Duodenal mucosa (tissue), 2 donors: ENCODE data around the gene ALK.
"Not testable (repeated sequence)": the region's sequence is repeated elsewhere in the genome, so short reads cannot be mapped to it uniquely, and the experiment has no call there.

Experiments used
- H3K27ac ChIP-seq: one replicate; pipeline ENCODE4 v1.7.0; 2013; ENCODE audit warnings: low read depth, low read length
- H3K27me3 ChIP-seq, 2 donors: one replicate each; pipeline ENCODE4 v1.7.0; 2013; ENCODE audit warnings: low read length in 2 of 2, control low read depth in 1 of 2; ENCODE audit not compliant: insufficient read depth in 2 of 2, control insufficient read depth in 1 of 2
- H3K36me3 ChIP-seq, 2 donors: one replicate each; pipeline ENCODE4 v1.7.0; 2013; ENCODE audit warnings: low read length in 2 of 2, control low read depth in 1 of 2; ENCODE audit not compliant: insufficient read depth in 2 of 2, control insufficient read depth in 1 of 2
- H3K4me1 ChIP-seq, 2 donors: one replicate each; pipeline ENCODE4 v1.7.0; 2013; ENCODE audit warnings: low read length in 2 of 2, control low read depth in 1 of 2; ENCODE audit not compliant: insufficient read depth in 2 of 2, control insufficient read depth in 1 of 2
- H3K4me3 ChIP-seq, 2 donors: one replicate each; pipeline ENCODE4 v1.7.0; 2013; ENCODE audit warnings: low read length in 2 of 2, low read depth in 1 of 2
- H3K9ac ChIP-seq, 2 donors: one replicate each; pipeline ENCODE4 v1.7.0; 2013; ENCODE audit warnings: low read length in 2 of 2, low read depth in 1 of 2
- H3K9me3 ChIP-seq, 2 donors: one replicate each; pipeline ENCODE4 v1.7.0; 2013; ENCODE audit warnings: low read length in 2 of 2, control low read depth in 1 of 2; ENCODE audit not compliant: control insufficient read depth in 1 of 2

ALK gene

DNA sequence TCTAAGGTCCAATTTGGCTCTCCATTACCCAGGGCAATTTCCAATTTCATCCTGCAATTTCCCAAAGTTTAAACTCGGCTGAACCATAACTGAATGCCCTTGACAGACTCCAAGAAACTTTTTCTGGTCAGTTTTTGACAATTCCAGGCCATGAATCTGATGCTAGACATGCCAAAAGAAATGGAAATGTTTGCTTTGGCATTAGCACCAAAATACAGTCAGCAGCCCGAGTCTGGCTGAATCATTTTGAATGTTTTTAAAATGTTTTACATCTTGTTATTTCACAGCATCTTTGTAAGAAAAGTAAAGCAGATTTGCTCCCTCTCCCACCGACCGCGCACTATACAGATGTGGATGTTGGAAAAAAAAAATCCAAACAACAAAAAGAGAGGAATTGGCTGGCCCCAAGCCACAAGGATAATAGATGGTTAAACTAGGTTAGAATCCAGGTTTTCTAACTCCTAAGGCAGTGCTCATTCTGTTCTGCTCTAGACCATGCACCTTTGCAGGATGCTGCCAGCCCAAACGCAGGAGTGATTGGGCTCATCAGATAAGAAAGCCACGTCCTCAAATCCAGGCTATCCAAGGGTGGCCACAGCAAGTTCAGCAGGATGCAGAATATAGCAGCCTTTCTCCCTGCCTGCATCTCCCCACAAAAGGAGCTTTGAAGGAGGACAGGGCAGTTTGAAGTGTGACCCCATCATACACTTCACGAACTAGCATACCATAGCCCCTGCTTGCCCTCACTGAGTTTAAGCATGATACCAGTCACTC lies 167.5 kb downstream of the ALK start:
- no peak overlapping the region for H3K27ac ChIP-seq
- H3K4me3 ChIP-seq, result no peak overlapping the region
- H3K9me3 ChIP-seq, result no peaks in the 10 kb centered on the region
- H3K36me3 ChIP-seq, result no peaks in the 10 kb centered on the region
- H3K9ac ChIP-seq, result no peak overlapping the region
- H3K4me1 ChIP-seq, result peaks cover 0 to 6% of the 10 kb centered on the region in 2 donors
- no peaks in the 10 kb centered on the region for H3K27me3 ChIP-seq

DNA sequence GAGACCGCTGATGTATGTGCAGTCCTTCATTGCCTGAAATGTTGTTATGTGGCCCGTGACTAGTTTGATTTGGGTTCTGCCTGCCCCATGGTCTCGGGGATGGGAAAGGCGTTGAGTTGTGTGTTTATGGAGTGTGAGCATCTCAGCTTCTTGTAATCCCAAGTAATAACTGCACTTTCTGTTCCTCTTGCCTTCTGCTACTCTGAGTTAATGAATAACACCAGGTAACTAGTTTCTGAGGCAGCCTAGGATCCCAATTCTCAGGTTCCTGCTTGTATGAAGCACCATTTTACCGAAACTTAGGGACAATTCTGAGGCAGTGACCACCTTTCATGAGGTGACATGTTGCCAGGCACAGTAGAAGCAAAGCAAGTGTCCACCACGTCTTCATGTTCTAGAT lies 170.0 kb downstream of the ALK start:
- no peak overlapping the region for H3K27ac ChIP-seq
- peaks cover 0 to 6% of the 10 kb centered on the region in 2 donors for H3K4me1 ChIP-seq
- no peaks in the 10 kb centered on the region for H3K27me3 ChIP-seq
- H3K36me3 ChIP-seq, result no peaks in the 10 kb centered on the region
- no peak overlapping the region for H3K4me3 ChIP-seq
- no peak overlapping the region for H3K9ac ChIP-seq
- H3K9me3 ChIP-seq, result no peaks in the 10 kb centered on the region

DNA sequence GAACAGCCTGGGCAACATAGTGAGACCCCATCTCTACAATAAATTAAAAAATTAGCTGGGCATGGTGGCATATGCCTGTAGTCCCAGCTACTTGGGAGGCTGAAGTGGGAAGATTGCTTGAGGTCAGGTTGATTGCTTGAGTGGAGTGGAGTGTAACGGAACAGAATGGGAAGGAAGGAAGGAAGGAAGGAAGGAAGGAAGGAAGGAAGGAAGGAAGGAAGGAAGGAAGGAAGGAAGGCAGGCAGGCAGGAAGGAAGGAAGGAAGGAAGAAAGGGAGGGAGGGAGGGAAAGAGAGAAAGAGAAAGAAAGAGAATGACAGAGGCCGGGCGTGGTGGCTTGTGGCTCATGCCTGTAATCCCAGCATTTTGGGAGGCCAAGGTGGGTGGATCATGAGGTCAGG lies 170.9 kb downstream of the ALK start:
- H3K27me3 ChIP-seq, H3K9ac ChIP-seq, H3K36me3 ChIP-seq, H3K4me1 ChIP-seq, H3K9me3 ChIP-seq, H3K4me3 ChIP-seq, H3K27ac ChIP-seq: not testable (repeated sequence)

DNA sequence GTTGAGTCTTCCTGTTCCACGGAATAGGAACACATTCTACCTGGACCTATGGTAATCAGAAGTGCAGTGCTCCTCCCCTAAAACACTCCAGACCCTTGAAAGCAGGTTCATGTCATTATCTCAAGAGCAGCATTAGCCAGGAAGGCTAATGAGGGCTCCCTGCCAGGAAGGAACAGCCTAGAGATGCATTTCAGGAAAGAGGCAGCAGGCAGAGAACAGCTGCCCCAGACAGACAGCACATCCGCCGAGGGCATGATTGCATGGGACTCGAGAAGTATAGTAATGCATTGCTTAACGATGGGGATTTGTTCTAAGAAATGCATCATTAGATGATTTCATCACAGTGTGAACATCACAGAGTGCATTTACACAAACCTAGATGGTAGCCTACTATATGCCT lies 171.5 kb downstream of the ALK start:
- Histone ChIP-seq H3K9ac (no peak overlapping the region), H3K4me3 (no peak overlapping the region), H3K4me1 (peaks cover 0 to 6% of the 10 kb centered on the region in 2 donors), H3K36me3 (no peaks in the 10 kb centered on the region), H3K9me3 (no peaks in the 10 kb centered on the region), H3K27ac (no peak overlapping the region), H3K27me3 (no peaks in the 10 kb centered on the region)

DNA sequence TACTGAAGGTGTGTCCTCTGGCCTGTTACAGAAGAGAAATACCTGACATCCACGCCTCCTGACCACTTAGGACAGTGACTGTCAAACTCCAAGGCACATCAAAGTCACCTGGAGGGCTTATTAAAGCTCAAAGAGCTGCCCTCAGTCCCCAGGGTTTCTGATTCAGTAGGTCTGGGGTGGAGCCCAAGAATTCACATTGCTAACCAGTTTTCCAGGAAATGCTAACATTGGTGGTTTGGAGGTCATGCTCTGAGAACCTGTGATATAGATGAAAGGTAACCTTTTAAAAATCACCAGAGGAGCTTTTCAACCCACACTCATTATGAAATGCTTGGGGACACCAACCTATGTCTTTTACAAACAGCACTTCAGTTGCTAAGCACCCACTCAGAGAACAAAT lies 172.3 kb downstream of the ALK start:
- Histone ChIP-seq H3K27me3 (no peaks in the 10 kb centered on the region), H3K27ac (no peak overlapping the region), H3K4me3 (no peak overlapping the region), H3K9me3 (no peaks in the 10 kb centered on the region), H3K4me1 (peaks cover 0 to 6% of the 10 kb centered on the region in 2 donors), H3K9ac (no peak overlapping the region), H3K36me3 (no peaks in the 10 kb centered on the region)

DNA sequence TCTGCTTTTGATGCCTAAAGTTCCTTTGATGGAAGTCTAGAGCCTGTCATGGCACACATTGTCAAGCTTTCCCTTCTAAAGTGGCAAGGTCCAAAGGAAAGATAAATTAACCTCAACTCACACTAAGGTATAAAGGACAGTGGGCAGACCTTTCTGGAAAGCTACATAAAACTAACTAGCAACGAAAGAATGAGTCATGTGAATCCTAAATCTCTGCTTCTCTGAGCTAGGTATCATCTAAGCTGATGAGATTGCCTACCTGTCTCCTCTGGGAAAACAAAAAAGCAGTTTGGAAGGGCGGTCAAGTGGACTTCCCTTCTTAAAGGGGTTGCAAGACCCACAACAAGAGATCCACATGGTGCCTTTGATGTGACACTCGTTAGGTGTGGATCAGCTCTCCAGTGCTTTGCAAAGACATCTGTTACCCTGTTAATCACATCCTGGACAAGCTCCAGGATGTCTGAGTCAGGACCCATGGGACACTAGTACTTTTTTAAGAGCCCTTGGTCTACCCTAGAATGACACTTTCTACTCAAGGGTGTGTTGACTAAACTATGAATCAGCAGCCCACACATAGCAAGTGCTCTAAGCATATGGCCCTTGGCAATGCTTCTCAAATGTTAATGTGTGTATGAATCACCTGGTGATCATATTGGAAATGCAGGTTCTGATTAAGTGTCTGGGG lies 173.5 kb downstream of the ALK start:
- Histone ChIP-seq H3K9ac (no peak overlapping the region), H3K27me3 (no peaks in the 10 kb centered on the region), H3K4me3 (no peak overlapping the region), H3K9me3 (no peaks in the 10 kb centered on the region), H3K36me3 (no peaks in the 10 kb centered on the region), H3K27ac (no peak overlapping the region), H3K4me1 (peaks cover 0 to 6% of the 10 kb centered on the region in 2 donors)

DNA sequence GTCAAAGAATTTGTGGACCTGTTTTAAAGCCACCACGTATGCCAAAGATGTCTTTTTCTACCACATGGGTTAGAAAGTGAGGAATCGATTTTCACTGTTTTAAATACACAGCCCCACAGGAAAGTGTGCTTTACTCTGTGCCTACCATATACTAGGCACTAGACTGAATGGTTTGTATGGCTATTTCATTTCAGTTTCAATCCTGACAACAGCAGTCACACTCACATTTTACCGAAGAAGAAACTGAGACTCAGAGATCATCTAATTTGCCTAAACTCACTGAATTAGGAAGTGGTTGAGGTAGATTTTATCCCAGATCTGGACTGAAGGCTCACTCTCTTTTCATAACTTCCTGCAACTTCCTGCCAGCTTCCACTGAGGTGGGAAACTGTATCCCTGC lies 176.4 kb downstream of the ALK start:
- Histone ChIP-seq H3K27me3 (no peaks in the 10 kb centered on the region), H3K27ac (no peak overlapping the region), H3K36me3 (no peaks in the 10 kb centered on the region), H3K4me1 (no peaks in the 10 kb centered on the region), H3K9me3 (no peaks in the 10 kb centered on the region), H3K4me3 (no peak overlapping the region), H3K9ac (no peak overlapping the region)

DNA sequence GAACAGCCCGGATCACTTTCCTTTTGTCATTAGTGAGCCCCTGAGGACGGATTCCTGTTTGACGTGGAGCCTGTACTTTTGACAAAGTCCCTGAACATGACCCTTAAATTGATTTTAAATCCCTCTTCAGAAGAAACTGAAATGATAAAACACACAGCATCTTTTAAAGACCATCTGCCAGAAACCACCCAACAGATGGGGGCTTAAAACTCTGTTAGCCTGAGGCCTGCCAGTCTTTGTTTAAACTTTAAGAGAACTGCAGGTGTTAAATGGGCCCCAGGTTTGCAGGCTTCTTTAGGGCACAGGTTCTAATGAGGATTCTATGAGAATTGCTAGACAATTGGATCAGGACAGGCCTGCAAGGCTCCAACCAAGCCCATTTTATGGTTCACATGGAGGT lies 177.9 kb downstream of the ALK start:
- H3K4me3 ChIP-seq, result no peak overlapping the region
- H3K27ac ChIP-seq, result no peak overlapping the region
- no peaks in the 10 kb centered on the region for H3K27me3 ChIP-seq
- H3K36me3 ChIP-seq, result no peaks in the 10 kb centered on the region
- no peaks in the 10 kb centered on the region for H3K4me1 ChIP-seq
- no peaks in the 10 kb centered on the region for H3K9me3 ChIP-seq
- no peak overlapping the region for H3K9ac ChIP-seq

DNA sequence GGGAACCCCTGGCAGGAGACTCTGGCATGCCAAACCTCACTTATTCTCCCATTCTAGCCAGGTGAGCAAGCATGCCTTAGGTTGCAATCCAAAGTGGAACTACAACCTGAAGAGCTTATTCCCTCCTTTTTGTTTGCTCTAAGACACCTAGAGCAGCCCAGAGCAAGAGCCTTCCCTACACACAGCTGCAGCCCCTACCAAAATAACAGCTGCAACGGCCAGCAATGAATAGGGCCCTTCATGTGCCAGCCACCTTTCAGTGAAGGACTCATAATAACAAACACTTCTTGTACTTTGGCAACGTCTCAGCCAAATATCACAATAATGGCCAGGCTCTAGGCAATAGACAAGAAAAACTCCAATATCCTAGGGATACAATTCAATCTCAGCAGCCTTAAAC lies 178.7 kb downstream of the ALK start:
- Histone ChIP-seq H3K9me3 (no peaks in the 10 kb centered on the region), H3K4me1 (no peaks in the 10 kb centered on the region), H3K27me3 (no peaks in the 10 kb centered on the region), H3K4me3 (no peak overlapping the region), H3K9ac (no peak overlapping the region), H3K36me3 (no peaks in the 10 kb centered on the region), H3K27ac (no peak overlapping the region)

DNA sequence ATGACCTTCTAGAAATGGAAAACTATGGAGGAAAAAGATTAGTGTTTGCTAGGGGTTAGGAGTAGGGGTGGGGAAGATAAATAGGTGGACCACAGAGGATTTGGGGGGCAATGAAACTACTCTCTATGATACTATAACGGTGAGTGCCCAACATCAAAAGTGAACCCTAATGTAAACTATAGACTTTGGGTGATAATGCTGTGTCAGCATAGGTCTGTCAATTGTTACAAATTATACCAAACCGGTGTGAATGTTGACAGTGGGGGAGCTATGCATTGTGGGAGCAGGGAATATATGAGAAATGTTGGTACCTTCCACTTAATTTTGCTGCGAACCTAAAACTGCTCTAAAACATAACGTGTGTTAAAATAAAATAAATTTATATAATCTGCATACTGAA lies 180.3 kb downstream of the ALK start:
- no peak overlapping the region for H3K27ac ChIP-seq
- no peak overlapping the region for H3K4me3 ChIP-seq
- H3K9ac ChIP-seq, result no peak overlapping the region
- H3K9me3 ChIP-seq, result no peaks in the 10 kb centered on the region
- H3K4me1 ChIP-seq, result no peaks in the 10 kb centered on the region
- H3K27me3 ChIP-seq, result no peaks in the 10 kb centered on the region
- no peaks in the 10 kb centered on the region for H3K36me3 ChIP-seq
